ENCODE measurements around the gene UTP20.

The UTP20 gene

GRCh38 chr12:101280006-101280505 lies at the start of gene UTP20:
TSS of gene UTP20 (plus strand) at chr12:101280105. CDS start at chr12:101280283, 178 bp downstream.
- peak; percentile 96 for DNase-seq

GRCh38 chr12:101230547-101230946 lies 49.4 kb upstream of the UTP20 start:
- no peak for DNase-seq

GRCh38 chr12:101231636-101232035 lies 48.3 kb upstream of the UTP20 start:
- DNase-seq = no peak

GRCh38 chr12:101235686-101236085 lies 44.2 kb upstream of the UTP20 start:
- no peak for DNase-seq

GRCh38 chr12:101238306-101238705 lies 41.6 kb upstream of the UTP20 start:
- DNase-seq = no peak

GRCh38 chr12:101238800-101239329 lies 41.0 kb upstream of the UTP20 start:
- DNase-seq = no peak

GRCh38 chr12:101243074-101243473 lies 36.8 kb upstream of the UTP20 start:
- no peak for DNase-seq

GRCh38 chr12:101243616-101244015 lies 36.3 kb upstream of the UTP20 start:
- DNase-seq = no peak

- DNase-seq = no peak
Observed at GRCh38 chr12:101256266-101256665, 23.6 kb upstream of the UTP20 start.

- DNase-seq = no peak
Observed at GRCh38 chr12:101257357-101257756, 22.5 kb upstream of the UTP20 start.

- DNase-seq = no peak
Observed at GRCh38 chr12:101267111-101267510, 12.8 kb upstream of the UTP20 start.

GRCh38 chr12:101276433-101276832 lies 3.5 kb upstream of the UTP20 start:
- no peak for DNase-seq

GRCh38 chr12:101277443-101277842 lies 2.5 kb upstream of the UTP20 start:
- DNase-seq = no peak

- no peak for DNase-seq
Observed at GRCh38 chr12:101287357-101287756, 7.5 kb downstream of the UTP20 start.

- DNase-seq = no peak
Observed at GRCh38 chr12:101297661-101298060, 17.8 kb downstream of the UTP20 start.

- no peak for DNase-seq
Observed at GRCh38 chr12:101298426-101298825, 18.5 kb downstream of the UTP20 start.

GRCh38 chr12:101299346-101299745 lies 19.4 kb downstream of the UTP20 start:
- DNase-seq = no peak

GRCh38 chr12:101299931-101300330 lies 20.0 kb downstream of the UTP20 start:
- no peak for DNase-seq

GRCh38 chr12:101302741-101303140 lies 22.8 kb downstream of the UTP20 start:
- DNase-seq = no peak

- no peak for DNase-seq
Observed at GRCh38 chr12:101305226-101305779, 25.4 kb downstream of the UTP20 start.

- DNase-seq = no peak
Observed at GRCh38 chr12:101305794-101306193, 25.9 kb downstream of the UTP20 start.

GRCh38 chr12:101322480-101322879 lies 42.6 kb downstream of the UTP20 start:
- no peak for DNase-seq

- DNase-seq = no peak
Observed at GRCh38 chr12:101323255-101323654, 43.4 kb downstream of the UTP20 start.

- no peak for DNase-seq
Observed at GRCh38 chr12:101325590-101325989, 45.7 kb downstream of the UTP20 start.

- DNase-seq = no peak
Observed at GRCh38 chr12:101327051-101327450, 47.1 kb downstream of the UTP20 start.

All from activated CD4-positive, alpha-beta T cell treated with anti-CD3 and anti-CD28 coated beads for 48 hours (primary cell).